Mucosa of rectum (tissue), 2 donors: ENCODE data around the gene SAMSN1.

Experiments used
- H3K27ac ChIP-seq, 2 donors: one replicate each; pipeline ENCODE4 v1.7.0; 2013; ENCODE audit warnings: inconsistent platforms in 2 of 2, low read depth in 2 of 2, low read length in 2 of 2
- H3K27me3 ChIP-seq, 2 donors: one replicate each; pipeline ENCODE4 v1.7.0; 2013; ENCODE audit warnings: low read length in 2 of 2; ENCODE audit not compliant: control insufficient read depth in 2 of 2, insufficient read depth in 2 of 2
- H3K36me3 ChIP-seq, 2 donors: one replicate each; pipeline ENCODE4 v1.7.0; 2013; ENCODE audit warnings: low read length in 2 of 2; ENCODE audit not compliant: control insufficient read depth in 2 of 2, insufficient read depth in 2 of 2
- H3K4me1 ChIP-seq, 2 donors: one replicate each; pipeline ENCODE4 v1.7.0; 2013; ENCODE audit warnings: low read length in 2 of 2, mild to moderate bottlenecking in 1 of 2; ENCODE audit not compliant: control insufficient read depth in 2 of 2, insufficient read depth in 2 of 2
- H3K4me3 ChIP-seq, 2 donors: one replicate each; pipeline ENCODE4 v1.7.0; 2013; ENCODE audit warnings: low read length in 2 of 2
- H3K9ac ChIP-seq, 2 donors: one replicate each; pipeline ENCODE4 v1.7.0; 2013; ENCODE audit warnings: low read length in 2 of 2, low read depth in 1 of 2, mild to moderate bottlenecking in 1 of 2
- H3K9me3 ChIP-seq, 2 donors: one replicate each; pipeline ENCODE4 v1.7.0; 2013; ENCODE audit warnings: low read length in 2 of 2; ENCODE audit not compliant: control insufficient read depth in 2 of 2
- donor health status: healthy.
- donor health status: Normal muscosa, but diverticular disease.

Gene SAMSN1

GRCh38 chr21:14487490-14488432 is 58.4 kb downstream of the SAMSN1 start:
- H3K9me3 ChIP-seq = no peaks in the 10 kb centered on the region
- no peak overlapping the region for H3K4me3 ChIP-seq
- H3K4me1 ChIP-seq = peaks cover 0 to 2% of the 10 kb centered on the region in 2 donors
- H3K27ac ChIP-seq = no peak overlapping the region
- H3K36me3 ChIP-seq = no peaks in the 10 kb centered on the region
- H3K9ac ChIP-seq = no peak overlapping the region
- H3K27me3 ChIP-seq = no peaks in the 10 kb centered on the region

GRCh38 chr21:14486869-14487268 is 59.2 kb downstream of the SAMSN1 start:
- Histone ChIP-seq H3K4me3 (no peak overlapping the region), H3K9ac (no peak overlapping the region), H3K36me3 (no peaks in the 10 kb centered on the region), H3K27ac (no peak overlapping the region), H3K9me3 (no peaks in the 10 kb centered on the region), H3K4me1 (peaks cover 0 to 2% of the 10 kb centered on the region in 2 donors), H3K27me3 (no peaks in the 10 kb centered on the region)

- Histone ChIP-seq H3K27me3 (no peaks in the 10 kb centered on the region), H3K9me3 (no peaks in the 10 kb centered on the region), H3K36me3 (no peaks in the 10 kb centered on the region), H3K4me1 (peaks cover 8 to 12% of the 10 kb centered on the region in 2 donors), H3K9ac (no peak overlapping the region), H3K27ac (no peak overlapping the region), H3K4me3 (no peak overlapping the region)
Measured at GRCh38 chr21:14484188-14485009, 61.7 kb downstream of the SAMSN1 start.

GRCh38 chr21:14483296-14483695 is 62.8 kb downstream of the SAMSN1 start:
- H3K27ac ChIP-seq = no peak overlapping the region
- H3K9me3 ChIP-seq = no peaks in the 10 kb centered on the region
- H3K36me3 ChIP-seq = no peaks in the 10 kb centered on the region
- no peak overlapping the region for H3K4me3 ChIP-seq
- H3K4me1 ChIP-seq = peaks cover 8 to 16% of the 10 kb centered on the region in 2 donors
- H3K9ac ChIP-seq = no peak overlapping the region
- no peaks in the 10 kb centered on the region for H3K27me3 ChIP-seq

GRCh38 chr21:14482165-14482564 is 64.0 kb downstream of the SAMSN1 start:
- Histone ChIP-seq H3K27me3 (no peaks in the 10 kb centered on the region), H3K4me1 (peaks cover 8 to 16% of the 10 kb centered on the region in 2 donors), H3K9ac (no peak overlapping the region), H3K9me3 (no peaks in the 10 kb centered on the region), H3K36me3 (no peaks in the 10 kb centered on the region), H3K4me3 (no peak overlapping the region), H3K27ac (peak overlapping the region in 1 of 2 donors; percentile 29)

- Histone ChIP-seq H3K27me3 (no peaks in the 10 kb centered on the region), H3K27ac (peak overlapping the region in 1 of 2 donors; percentile 40), H3K4me3 (no peak overlapping the region), H3K9me3 (no peaks in the 10 kb centered on the region), H3K4me1 (peaks cover 8 to 16% of the 10 kb centered on the region in 2 donors), H3K36me3 (no peaks in the 10 kb centered on the region), H3K9ac (no peak overlapping the region)
Measured at GRCh38 chr21:14480411-14481031, 65.6 kb downstream of the SAMSN1 start.

- H3K4me1 ChIP-seq = peaks cover 8 to 16% of the 10 kb centered on the region in 2 donors
- H3K36me3 ChIP-seq = no peaks in the 10 kb centered on the region
- H3K4me3 ChIP-seq = no peak overlapping the region
- H3K27ac ChIP-seq = no peak overlapping the region
- no peak overlapping the region for H3K9ac ChIP-seq
- no peaks in the 10 kb centered on the region for H3K27me3 ChIP-seq
- no peaks in the 10 kb centered on the region for H3K9me3 ChIP-seq
Measured at GRCh38 chr21:14479241-14479786, 66.8 kb downstream of the SAMSN1 start.

- Histone ChIP-seq H3K4me1 (peaks cover 8 to 13% of the 10 kb centered on the region in 2 donors), H3K27ac (no peak overlapping the region), H3K9me3 (no peaks in the 10 kb centered on the region), H3K4me3 (no peak overlapping the region), H3K9ac (no peak overlapping the region), H3K27me3 (no peaks in the 10 kb centered on the region), H3K36me3 (no peaks in the 10 kb centered on the region)
Measured at GRCh38 chr21:14477841-14478240, 68.3 kb downstream of the SAMSN1 start.

- Histone ChIP-seq H3K4me3 (no peak overlapping the region), H3K9me3 (no peaks in the 10 kb centered on the region), H3K27me3 (no peaks in the 10 kb centered on the region), H3K36me3 (no peaks in the 10 kb centered on the region), H3K4me1 (peaks cover 8 to 13% of the 10 kb centered on the region in 2 donors), H3K9ac (no peak overlapping the region), H3K27ac (no peak overlapping the region)
Measured at GRCh38 chr21:14477133-14477532, 69.0 kb downstream of the SAMSN1 start.
